Suprapubic skin (tissue), 4 donors: ENCODE measurements around the gene TGFBR1. TPM values are rescaled to one million over a fixed set of nuclear protein-coding genes. Genes with fewer than 3 reads are reported as not detected.

ENCODE experiments used
- DNase-seq, 2 donors: peaks; one replicate each; pipeline ENCODE4 v3.0.0-alpha.2; 2019; ENCODE audit warnings: low spot score in 2 of 2
- H3K27ac ChIP-seq: fragments of 200-600 bp; sonication (generic); one replicate; pipeline ENCODE4 v1.5.1; 2019
- H3K27me3 ChIP-seq: fragments of 200-600 bp; sonication (generic); one replicate; pipeline ENCODE4 v1.5.1; 2019
- H3K36me3 ChIP-seq: fragments of 200-600 bp; sonication (generic); one replicate; pipeline ENCODE4 v1.5.1; 2019
- H3K4me1 ChIP-seq: fragments of 200-600 bp; sonication (generic); one replicate; pipeline ENCODE4 v1.5.1; 2019
- H3K4me3 ChIP-seq: fragments of 200-600 bp; sonication (generic); one replicate; pipeline ENCODE4 v1.5.1; 2019; ENCODE audit warnings: mild to moderate bottlenecking
- H3K9me3 ChIP-seq: fragments of 200-600 bp; sonication (generic); one replicate; pipeline ENCODE4 v1.5.1; 2019
- EP300 ChIP-seq: sonication (generic); formaldehyde crosslinking; IDR thresholded peaks from one replicate; pipeline ENCODE4 v1.6.1; 2017; ENCODE audit warnings: antibody characterized with exemption
- POLR2A ChIP-seq, 2 donors: fragments of 450-650 bp; IDR thresholded peaks; one replicate each; pipeline ENCODE4 v1.6.1; 2017; ENCODE audit warnings: antibody characterized with exemption in 2 of 2, mild to moderate bottlenecking in 2 of 2, moderate library complexity in 2 of 2
- POLR2AphosphoS5 ChIP-seq, 3 donors: sonication (generic); formaldehyde crosslinking; IDR thresholded peaks; one replicate each; pipeline ENCODE4 v1.6.1; 2017; ENCODE audit warnings: antibody characterized with exemption in 3 of 3
- WGBS: methylation state at CpG from one replicate; pipeline ENCODE4 v1.1.5; 2018; 5-methylcytosine and 5-hydroxymethylcytosine counted together
- total RNA-seq, 4 donors: library from RNA; depleted of rRNA; stranded (reverse); fragments of >200 nt; gene quantifications; one replicate each; pipeline ENCODE4 v1.1.0, GENCODE V29; 2016
- TF ChIP-seq, protein P1 (sequence below), 2 donors: fragments of 200-600 bp in 1 of 2; fragments of 450-650 bp in 1 of 2; sonication (generic) in 1 of 2; IDR thresholded peaks; one replicate each; pipeline ENCODE4 v1.5.1; 2016 to 2019; ENCODE audit warnings: antibody characterized with exemption in 2 of 2, mild to moderate bottlenecking in 1 of 2, moderate library complexity in 1 of 2

The TGFBR1 gene
- total RNA-seq, 4 donors from 2014 or later = 11.3 to 19.8 (median 14.7) TPM

GRCh38 chr9:99103054-99103895, 1.6 kb upstream of the TGFBR1 start:
- Histone ChIP-seq H3K36me3 (no peaks in the 10 kb centered on the region), H3K9me3 (no peaks in the 10 kb centered on the region), H3K27ac (peak overlapping the region; percentile 93), H3K27me3 (no peaks in the 10 kb centered on the region), H3K4me1 (peaks cover 43% of the 10 kb centered on the region), H3K4me3 (peak overlapping the region; percentile 72)
- TF ChIP-seq EP300 (no peak), POLR2AphosphoS5 (IDR thresholded peaks at IDR 0.05) (no peak)
- DNase-seq = no peak
- WGBS = 50% methylated on average over 11 of the region's 11 CpGs

- WGBS = 6% methylated on average over 14 of the region's 14 CpGs
- TF ChIP-seq POLR2AphosphoS5 (IDR thresholded peaks at IDR 0.05) (no peak), EP300 (no peak), POLR2A (IDR thresholded peaks at IDR 0.05) (no peak)
- TF ChIP-seq, protein P1, sequence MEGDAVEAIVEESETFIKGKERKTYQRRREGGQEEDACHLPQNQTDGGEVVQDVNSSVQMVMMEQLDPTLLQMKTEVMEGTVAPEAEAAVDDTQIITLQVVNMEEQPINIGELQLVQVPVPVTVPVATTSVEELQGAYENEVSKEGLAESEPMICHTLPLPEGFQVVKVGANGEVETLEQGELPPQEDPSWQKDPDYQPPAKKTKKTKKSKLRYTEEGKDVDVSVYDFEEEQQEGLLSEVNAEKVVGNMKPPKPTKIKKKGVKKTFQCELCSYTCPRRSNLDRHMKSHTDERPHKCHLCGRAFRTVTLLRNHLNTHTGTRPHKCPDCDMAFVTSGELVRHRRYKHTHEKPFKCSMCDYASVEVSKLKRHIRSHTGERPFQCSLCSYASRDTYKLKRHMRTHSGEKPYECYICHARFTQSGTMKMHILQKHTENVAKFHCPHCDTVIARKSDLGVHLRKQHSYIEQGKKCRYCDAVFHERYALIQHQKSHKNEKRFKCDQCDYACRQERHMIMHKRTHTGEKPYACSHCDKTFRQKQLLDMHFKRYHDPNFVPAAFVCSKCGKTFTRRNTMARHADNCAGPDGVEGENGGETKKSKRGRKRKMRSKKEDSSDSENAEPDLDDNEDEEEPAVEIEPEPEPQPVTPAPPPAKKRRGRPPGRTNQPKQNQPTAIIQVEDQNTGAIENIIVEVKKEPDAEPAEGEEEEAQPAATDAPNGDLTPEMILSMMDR (IDR thresholded peaks at IDR 0.05) = no peak
- Histone ChIP-seq H3K36me3 (no peaks in the 10 kb centered on the region), H3K27ac (peak overlapping the region; percentile 93), H3K27me3 (no peaks in the 10 kb centered on the region), H3K9me3 (no peaks in the 10 kb centered on the region), H3K4me3 (peak overlapping the region; percentile 72), H3K4me1 (peaks cover 45% of the 10 kb centered on the region)
- peak in 1 of 2 donors; percentile 71 for DNase-seq
These were observed 933 bp upstream of the TGFBR1 start for GRCh38 chr9:99103901-99104458.

DNA sequence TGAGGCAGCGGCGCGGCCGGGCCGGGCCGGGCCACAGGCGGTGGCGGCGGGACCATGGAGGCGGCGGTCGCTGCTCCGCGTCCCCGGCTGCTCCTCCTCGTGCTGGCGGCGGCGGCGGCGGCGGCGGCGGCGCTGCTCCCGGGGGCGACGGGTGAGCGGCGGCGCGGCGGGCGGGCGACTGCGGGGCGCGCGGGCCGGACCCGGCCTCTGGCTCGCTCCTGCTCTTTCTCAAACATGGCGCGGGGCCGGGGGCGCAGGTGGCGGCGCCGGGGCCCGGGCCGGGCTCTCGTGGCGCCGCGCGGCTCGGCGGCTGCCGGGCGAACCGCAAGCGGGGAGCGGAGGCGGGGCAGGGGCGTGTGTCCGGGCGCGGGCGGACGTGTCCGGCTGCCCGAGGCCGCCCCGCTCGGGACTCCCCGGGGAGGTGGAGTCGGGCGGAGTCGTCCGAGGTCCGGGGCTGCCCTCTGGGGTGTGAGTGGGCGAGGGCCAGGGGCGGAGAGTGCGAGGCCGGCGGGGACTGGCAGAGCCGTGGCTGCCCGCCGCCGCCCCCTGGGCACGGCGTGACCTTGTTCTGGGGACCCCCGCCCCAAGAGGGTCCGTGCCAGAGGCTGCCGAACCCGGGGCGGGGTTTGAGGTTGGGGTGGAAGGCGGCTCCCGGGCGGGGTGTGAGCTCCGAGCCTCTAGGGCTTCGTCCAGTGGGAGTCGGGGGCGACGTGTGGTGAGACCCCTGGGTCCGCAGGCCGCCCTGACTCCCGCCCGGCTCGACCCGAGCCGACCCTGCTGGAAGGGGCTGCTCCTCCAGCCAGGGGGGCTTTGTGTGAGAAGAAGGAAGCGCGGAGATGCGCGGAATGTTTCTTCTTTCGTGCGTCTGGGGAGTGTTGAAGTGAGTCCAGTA, 485 bp downstream of the TGFBR1 start:
- Histone ChIP-seq H3K27me3 (no peaks in the 10 kb centered on the region), H3K27ac (peak overlapping the region; percentile 93), H3K4me1 (peaks cover 49% of the 10 kb centered on the region), H3K36me3 (no peaks in the 10 kb centered on the region), H3K4me3 (peak overlapping the region; percentile 72), H3K9me3 (no peaks in the 10 kb centered on the region)
- peak; percentile 88 for DNase-seq
- WGBS = 0% methylated on average over 15 of the region's 118 CpGs
- TF ChIP-seq, protein P1 (IDR thresholded peaks at IDR 0.05) = no peak
- TF ChIP-seq EP300 (no peak), POLR2AphosphoS5 (IDR thresholded peaks at IDR 0.05) (peak in 1 of 3 donors; percentile 4), POLR2A (IDR thresholded peaks at IDR 0.05) (no peak)

DNA sequence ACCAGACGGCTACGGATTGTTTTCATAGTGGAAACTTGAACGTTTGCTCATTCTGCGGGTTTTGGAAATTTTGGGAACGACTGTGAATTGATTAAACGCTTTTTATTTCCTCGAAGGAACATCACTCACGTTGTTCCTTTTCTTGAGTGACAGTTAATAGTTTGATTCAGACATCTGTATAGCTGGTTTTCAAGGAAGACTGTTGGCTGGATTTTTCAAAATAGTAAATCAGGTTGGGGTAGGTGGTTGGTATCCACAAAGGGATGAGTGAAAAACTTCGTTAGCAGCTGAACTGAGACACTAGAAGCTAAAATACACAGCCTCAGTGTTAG, 1.1 kb downstream of the TGFBR1 start:
- DNase-seq = no peak
- no peaks in the 10 kb centered on the region for H3K27me3 ChIP-seq
- peak overlapping the region; percentile 72 for H3K4me3 ChIP-seq
- H3K36me3 ChIP-seq = no peaks in the 10 kb centered on the region
- no peaks in the 10 kb centered on the region for H3K9me3 ChIP-seq
- under 1% methylated on average over 9 of the region's 9 CpGs for WGBS
- H3K4me1 ChIP-seq = peaks cover 49% of the 10 kb centered on the region
- TF ChIP-seq, protein P1 (IDR thresholded peaks at IDR 0.05) = no peak
- TF ChIP-seq EP300 = no peak
- TF ChIP-seq POLR2AphosphoS5 (IDR thresholded peaks at IDR 0.05) = no peak
- no peak for TF ChIP-seq POLR2A (IDR thresholded peaks at IDR 0.05)
- peak overlapping the region; percentile 93 for H3K27ac ChIP-seq

- no peak overlapping the region for H3K4me3 ChIP-seq
- no peaks in the 10 kb centered on the region for H3K27me3 ChIP-seq
- no peak overlapping the region for H3K27ac ChIP-seq
- no peaks in the 10 kb centered on the region for H3K36me3 ChIP-seq
- H3K9me3 ChIP-seq = no peaks in the 10 kb centered on the region
- TF ChIP-seq POLR2A (IDR thresholded peaks at IDR 0.05) (no peak), POLR2AphosphoS5 (IDR thresholded peaks at IDR 0.05) (no peak), EP300 (no peak)
- TF ChIP-seq, protein P1 (IDR thresholded peaks at IDR 0.05) = no peak
- 12% methylated on average over 3 of the region's 3 CpGs for WGBS
- DNase-seq = no peak
- peaks cover 57% of the 10 kb centered on the region for H3K4me1 ChIP-seq
These were observed 2.5 kb downstream of the TGFBR1 start for GRCh38 chr9:99107421-99107820.
